H1 (cell line): Measurements from ENCODE around the gene RASGRP1.

Experiments
- CBX5 ChIP-seq: fragments of 300-800, 300-1000 bp; sonication (generic); IDR thresholded peaks from 2 replicates; pipeline ENCODE4 v1.7.1; 2016; ENCODE audit warnings: antibody characterized with exemption, low read length, low read depth
- CTCF ChIP-seq, 3 experiments: IDR thresholded peaks; 1 replicate in 2 of 3; 2 replicates in 1 of 3; pipeline versions ENCODE4 v1.5.1 to v1.6.1; 2011; ENCODE audit warnings: low read length in 3 of 3, mild to moderate bottlenecking in 3 of 3, inconsistent platforms in 2 of 3, low read depth in 1 of 3, moderate library complexity in 1 of 3; ENCODE audit not compliant: insufficient read depth in 1 of 3; ENCODE audit errors: control extremely low read depth in 1 of 3
- EZH2 ChIP-seq: fragments of 200-600 bp; sonication (generic); IDR thresholded peaks from 2 replicates; pipeline ENCODE4 v1.7.1; 2012; ENCODE audit warnings: low read depth, mild to moderate bottlenecking, moderate library complexity, low read length, inconsistent platforms; ENCODE audit not compliant: severe bottlenecking
- MAX ChIP-seq: IDR thresholded peaks from 2 replicates; pipeline ENCODE4 v1.6.1; 2012; ENCODE audit warnings: inconsistent platforms
- POLR2A ChIP-seq, 2 experiments: IDR thresholded peaks; 1 replicate in 1 of 2; 2 replicates in 1 of 2; pipeline ENCODE4 v1.6.1; 2011; ENCODE audit warnings: low read depth in 2 of 2, low read length in 2 of 2, mild to moderate bottlenecking in 2 of 2; ENCODE audit errors: control extremely low read depth in 1 of 2
- POLR2AphosphoS5 ChIP-seq: IDR thresholded peaks from 2 replicates; pipeline ENCODE4 v1.6.1; 2011; ENCODE audit warnings: low read depth, low read length
- RFX5 ChIP-seq: IDR thresholded peaks from 2 replicates; pipeline ENCODE4 v1.6.1; 2011; ENCODE audit warnings: low read depth, low read length, improper control_type of control experiment, borderline replicate concordance
- RXRA ChIP-seq: IDR thresholded peaks from 2 replicates; pipeline ENCODE4 v1.6.1; 2011; ENCODE audit warnings: low read depth, mild to moderate bottlenecking, low read length, moderate library complexity; ENCODE audit not compliant: insufficient read depth
- TBP ChIP-seq: IDR thresholded peaks from 2 replicates; pipeline ENCODE4 v1.6.1; 2011; ENCODE audit warnings: low read depth, low read length, improper control_type of control experiment
- TEAD4 ChIP-seq: IDR thresholded peaks from 2 replicates; pipeline ENCODE4 v1.6.1; 2012; ENCODE audit warnings: low read depth, low read length, inconsistent platforms, mixed read lengths
- ZNF274 ChIP-seq: IDR thresholded peaks from 2 replicates; pipeline ENCODE4 v1.7.0; 2012; ENCODE audit warnings: low read length, borderline replicate concordance; ENCODE audit errors: extremely low read depth

GRCh38 chr15:38458646-38459045 is 106.0 kb downstream of the RASGRP1 start:
- TF ChIP-seq EZH2 (no peak), ZNF274 (no peak), POLR2A (IDR thresholded peaks at IDR 0.05; ENCODE audit: control extremely low read depth in 1 of 2, low read depth in 2 of 2, low read length in 2 of 2) (no peak), CTCF (IDR thresholded peaks at IDR 0.05; ENCODE audit: control extremely low read depth in 1 of 3, insufficient read depth in 1 of 3, low read depth in 1 of 3, low read length in 3 of 3) (no peak), CBX5 (no peak), TBP (no peak), TEAD4 (no peak), MAX (no peak), RXRA (no peak), POLR2AphosphoS5 (no peak), RFX5 (no peak)
